Prostate gland (tissue), 2 donors: Measurements from ENCODE around the gene MYO5B. TPM values are rescaled to one million over a fixed set of nuclear protein-coding genes. Genes with fewer than 3 reads are reported as not detected.

Experiments used
- DNase-seq: peaks from one replicate; pipeline ENCODE4 v3.0.0-alpha.2; 2019; ENCODE audit warnings: low spot score
- H3K27ac ChIP-seq, 2 donors: fragments of 200-600 bp; sonication (generic); 2 replicates each; pipeline ENCODE4 v1.5.1; 2017 to 2019
- H3K27me3 ChIP-seq: fragments of 200-600 bp; sonication (generic); replicated peaks from 2 replicates; pipeline ENCODE4 v1.5.1; 2019; ENCODE audit not compliant: insufficient read depth
- H3K36me3 ChIP-seq, 2 donors: fragments of 200-600 bp; sonication (generic); 1 replicate in 1 of 2; 2 replicates in 1 of 2; pipeline versions ENCODE4 v1.5.1 to v1.8.1; 2017 to 2019
- H3K4me1 ChIP-seq: fragments of 200-600 bp; sonication (generic); replicated peaks from 2 replicates; pipeline ENCODE4 v1.5.1; 2019
- H3K4me3 ChIP-seq, 2 donors: fragments of 200-600 bp; sonication (generic); 2 replicates each; pipeline ENCODE4 v1.5.1; 2017 to 2019
- H3K9me3 ChIP-seq: fragments of 200-600 bp; sonication (generic); 2 replicates; pipeline ENCODE4 v1.5.1; 2017
- POLR2A ChIP-seq: fragments of 450-650 bp; IDR thresholded peaks from one replicate; pipeline ENCODE4 v1.6.1; 2016; ENCODE audit warnings: antibody characterized with exemption, mild to moderate bottlenecking
- POLR2AphosphoS5 ChIP-seq: sonication (generic); formaldehyde crosslinking; IDR thresholded peaks from one replicate; pipeline ENCODE4 v1.6.1; 2017; ENCODE audit warnings: antibody characterized with exemption
- WGBS: methylation state at CpG from one replicate; pipeline ENCODE4 v1.1.5; 2018; 5-methylcytosine and 5-hydroxymethylcytosine counted together
- intact Hi-C: fragments of 100-400 bp; cut with DNase I; formaldehyde crosslinking; loops from one replicate; pipeline ENCODE4 v1.14.2; 2022
- total RNA-seq, 2 donors: library from RNA; depleted of rRNA; stranded (reverse); fragments of >200 nt; gene quantifications; one replicate each; pipeline ENCODE4 v1.1.0, GENCODE V29; 2016
- TF ChIP-seq, protein P1 (sequence below), 4 experiments: fragments of 200-600 bp in 2 of 4; fragments of 450-650 bp in 2 of 4; sonication (generic) in 2 of 4; IDR thresholded peaks; 1 replicate in 3 of 4; 2 replicates in 1 of 4; pipeline ENCODE4 v1.5.1; 2016 to 2019; ENCODE audit warnings: antibody characterized with exemption in 4 of 4, mild to moderate bottlenecking in 2 of 4, moderate library complexity in 2 of 4

The MYO5B gene
- total RNA-seq, 2 donors from 2014 or later = 28.5 to 31.1 TPM

DNA sequence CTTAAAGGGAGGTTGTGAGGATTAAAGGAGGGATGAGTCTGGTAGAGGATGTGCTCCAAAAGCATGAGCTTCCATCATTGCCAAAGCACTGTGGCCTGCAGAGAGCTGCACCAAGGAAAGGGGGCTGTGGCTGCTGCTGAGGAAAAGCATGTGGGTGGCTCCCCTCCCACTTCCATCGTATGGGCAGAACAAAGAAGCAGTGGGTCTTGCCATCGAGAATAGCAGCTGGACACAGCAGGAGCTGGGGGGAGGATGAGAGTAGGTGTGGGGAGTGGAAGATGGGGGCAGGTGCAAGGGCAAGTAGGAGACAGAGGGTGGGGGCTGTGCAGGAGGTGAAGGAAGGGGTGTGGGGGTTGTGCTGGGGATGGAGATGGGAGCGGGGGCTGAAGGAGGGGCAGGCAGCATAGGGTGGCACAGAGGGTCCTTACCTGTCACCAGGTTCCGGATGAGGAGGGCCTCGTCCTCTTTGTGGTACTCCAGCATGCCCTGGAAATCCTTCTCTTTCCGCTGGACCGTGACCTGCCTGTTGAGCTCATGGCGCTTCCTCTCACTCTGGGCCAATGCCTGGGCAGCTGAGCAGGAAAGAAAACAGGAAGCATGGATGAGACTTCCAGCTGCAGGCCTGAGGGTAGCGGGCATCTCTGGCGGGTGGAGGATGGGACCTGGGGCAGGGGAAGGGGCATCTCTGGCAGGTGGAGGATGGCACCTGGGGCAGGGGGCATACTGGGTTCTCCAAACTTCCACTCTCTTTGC, 348.1 kb downstream of the MYO5B start:
- no peaks in the 10 kb centered on the region for H3K9me3 ChIP-seq
- 86% methylated on average over 10 of the region's 10 CpGs for WGBS
- intact Hi-C loops = no loop called here
- H3K27ac ChIP-seq = no peak overlapping the region
- H3K4me1 ChIP-seq = no peaks in the 10 kb centered on the region
- H3K27me3 ChIP-seq = no peaks in the 10 kb centered on the region
- H3K4me3 ChIP-seq = no peak overlapping the region
- H3K36me3 ChIP-seq = no peaks in the 10 kb centered on the region
- no peak for DNase-seq
- TF ChIP-seq, protein P1, sequence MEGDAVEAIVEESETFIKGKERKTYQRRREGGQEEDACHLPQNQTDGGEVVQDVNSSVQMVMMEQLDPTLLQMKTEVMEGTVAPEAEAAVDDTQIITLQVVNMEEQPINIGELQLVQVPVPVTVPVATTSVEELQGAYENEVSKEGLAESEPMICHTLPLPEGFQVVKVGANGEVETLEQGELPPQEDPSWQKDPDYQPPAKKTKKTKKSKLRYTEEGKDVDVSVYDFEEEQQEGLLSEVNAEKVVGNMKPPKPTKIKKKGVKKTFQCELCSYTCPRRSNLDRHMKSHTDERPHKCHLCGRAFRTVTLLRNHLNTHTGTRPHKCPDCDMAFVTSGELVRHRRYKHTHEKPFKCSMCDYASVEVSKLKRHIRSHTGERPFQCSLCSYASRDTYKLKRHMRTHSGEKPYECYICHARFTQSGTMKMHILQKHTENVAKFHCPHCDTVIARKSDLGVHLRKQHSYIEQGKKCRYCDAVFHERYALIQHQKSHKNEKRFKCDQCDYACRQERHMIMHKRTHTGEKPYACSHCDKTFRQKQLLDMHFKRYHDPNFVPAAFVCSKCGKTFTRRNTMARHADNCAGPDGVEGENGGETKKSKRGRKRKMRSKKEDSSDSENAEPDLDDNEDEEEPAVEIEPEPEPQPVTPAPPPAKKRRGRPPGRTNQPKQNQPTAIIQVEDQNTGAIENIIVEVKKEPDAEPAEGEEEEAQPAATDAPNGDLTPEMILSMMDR (IDR thresholded peaks at IDR 0.05) = no peak
- TF ChIP-seq POLR2AphosphoS5 = no peak
- no peak for TF ChIP-seq POLR2A

- no peaks in the 10 kb centered on the region for H3K9me3 ChIP-seq
- no peaks in the 10 kb centered on the region for H3K36me3 ChIP-seq
- TF ChIP-seq POLR2A (no peak), POLR2AphosphoS5 (no peak)
- TF ChIP-seq, protein P1 (IDR thresholded peaks at IDR 0.05) = no peak
- no peak overlapping the region for H3K4me3 ChIP-seq
- no peaks in the 10 kb centered on the region for H3K4me1 ChIP-seq
- no peaks in the 10 kb centered on the region for H3K27me3 ChIP-seq
- WGBS = 74% methylated on average over 5 of the region's 5 CpGs
- no peak for DNase-seq
- no peak overlapping the region for H3K27ac ChIP-seq
- intact Hi-C loops = no loop called here
Observed at GRCh38 chr18:49846361-49846662, 348.6 kb downstream of the MYO5B start.

GRCh38 chr18:49845629-49846360, 349.2 kb downstream of the MYO5B start:
- 65% methylated on average over 6 of the region's 6 CpGs for WGBS
- no peaks in the 10 kb centered on the region for H3K9me3 ChIP-seq
- no peak overlapping the region for H3K4me3 ChIP-seq
- no peak for TF ChIP-seq POLR2A
- TF ChIP-seq POLR2AphosphoS5 = no peak
- TF ChIP-seq, protein P1 (IDR thresholded peaks at IDR 0.05) = no peak
- no peaks in the 10 kb centered on the region for H3K27me3 ChIP-seq
- intact Hi-C loops = no loop called here
- H3K36me3 ChIP-seq = no peaks in the 10 kb centered on the region
- no peak overlapping the region for H3K27ac ChIP-seq
- no peaks in the 10 kb centered on the region for H3K4me1 ChIP-seq
- no peak for DNase-seq

DNA sequence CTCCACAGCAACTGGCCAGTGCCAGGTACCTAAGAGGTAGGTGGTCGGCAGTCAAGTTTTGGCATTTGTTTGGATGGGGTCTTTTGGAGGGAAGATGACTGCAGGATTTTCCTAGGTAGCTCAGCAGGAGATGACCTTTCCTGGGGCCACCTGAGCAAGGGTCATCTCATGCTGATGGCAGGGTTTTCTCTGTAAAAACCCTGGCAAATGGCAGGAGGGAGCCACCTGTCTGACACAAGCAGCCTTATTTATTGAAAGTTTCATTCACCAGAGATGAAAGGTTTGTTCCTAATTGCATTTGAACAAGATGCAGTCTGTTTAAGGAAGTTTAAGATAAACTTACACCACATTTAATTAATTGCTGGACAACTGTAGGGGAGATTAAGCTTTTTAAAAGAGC, 350.0 kb downstream of the MYO5B start:
- Histone ChIP-seq H3K27me3 (no peaks in the 10 kb centered on the region), H3K36me3 (no peaks in the 10 kb centered on the region), H3K4me1 (no peaks in the 10 kb centered on the region), H3K27ac (no peak overlapping the region), H3K4me3 (no peak overlapping the region), H3K9me3 (no peaks in the 10 kb centered on the region)
- intact Hi-C loops = no loop called here
- 94% methylated on average over 1 of the region's 1 CpG for WGBS
- no peak for DNase-seq
- TF ChIP-seq, protein P1 (IDR thresholded peaks at IDR 0.05) = no peak
- TF ChIP-seq POLR2AphosphoS5 (no peak), POLR2A (no peak)
